Activated CD4-positive, alpha-beta T cell treated with anti-CD3 and anti-CD28 coated beads for 24 hours (primary cell): ENCODE data around the gene GAA.
"Not testable (repeated sequence)": the region's sequence is repeated elsewhere in the genome, so short reads cannot be mapped to it uniquely, and the experiment has no call there.

Source experiments
- DNase-seq, 2 donors: peaks; one replicate each; pipeline ENCODE4 v3.0.0-alpha.2; 2020; ENCODE audit warnings: low read depth in 2 of 2

Gene GAA

DNA sequence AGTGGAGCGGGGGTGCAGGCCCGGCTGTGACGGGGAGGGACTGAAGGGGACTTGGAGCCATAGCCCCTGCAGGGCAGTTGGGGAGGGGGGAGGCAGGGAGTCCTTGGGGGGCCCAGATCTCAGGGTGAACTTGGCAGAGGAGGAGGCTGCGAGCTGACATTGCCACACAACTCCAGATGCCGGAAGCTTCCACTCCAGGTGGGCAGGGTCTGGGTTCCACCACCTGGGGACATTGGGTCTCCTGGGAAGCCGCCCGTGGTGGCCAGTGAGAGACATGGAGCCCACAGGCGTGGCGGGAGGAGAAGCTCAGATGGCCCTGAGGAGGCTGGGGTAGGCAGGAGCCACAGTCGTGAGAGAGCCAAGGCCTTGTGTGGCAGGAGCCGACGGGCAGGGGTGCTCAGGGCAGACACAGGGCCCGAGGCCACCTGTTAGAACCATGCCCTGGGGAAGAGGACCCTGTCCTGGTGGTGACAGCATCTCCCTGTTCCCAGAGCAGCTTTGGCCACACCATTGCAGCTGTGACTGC, 18.2 kb upstream of the GAA start:
- DNase-seq, result no peak

DNA sequence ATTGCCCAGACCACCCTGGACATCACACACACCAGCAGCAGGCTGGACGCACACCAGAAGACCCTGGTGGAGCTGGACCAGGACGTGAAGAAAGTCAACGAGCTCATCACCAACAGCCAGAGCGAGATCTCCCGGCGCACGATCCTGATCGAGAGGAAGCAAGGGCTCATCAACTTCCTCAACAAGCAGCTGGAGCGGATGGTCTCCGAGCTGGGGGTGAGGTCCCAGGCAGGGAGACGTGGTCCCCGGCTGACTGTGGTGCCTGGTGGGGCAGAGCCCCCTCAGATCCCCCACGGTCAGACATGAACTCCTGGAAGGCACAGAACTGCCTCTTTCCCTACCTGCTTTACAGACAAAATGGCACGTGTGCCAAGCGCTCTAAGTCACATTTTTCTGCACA, 16.6 kb upstream of the GAA start:
- no peak for DNase-seq

- no peak for DNase-seq
Measured at GRCh38 chr17:80086081-80086480, 15.3 kb upstream of the GAA start.

DNA sequence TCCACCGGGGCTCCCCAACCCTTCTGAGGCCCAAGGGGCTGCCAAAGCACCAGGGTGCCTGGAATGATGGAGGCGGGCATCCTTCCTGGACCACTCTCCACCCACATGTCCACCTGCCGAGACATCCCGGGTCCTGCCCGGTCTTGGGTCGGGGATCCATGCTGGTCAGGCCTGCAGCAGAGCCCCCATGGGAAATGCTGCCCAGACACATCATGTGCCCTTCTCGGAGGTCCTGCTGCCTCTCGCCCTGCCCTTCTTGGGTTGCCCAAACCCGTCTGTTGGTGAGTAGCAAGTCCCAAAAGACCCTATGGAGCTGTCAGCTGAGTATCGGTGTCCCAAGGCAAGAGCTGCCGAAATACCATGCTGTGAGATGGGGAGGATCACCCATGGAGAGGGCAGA, 14.8 kb upstream of the GAA start:
- no peak for DNase-seq

DNA sequence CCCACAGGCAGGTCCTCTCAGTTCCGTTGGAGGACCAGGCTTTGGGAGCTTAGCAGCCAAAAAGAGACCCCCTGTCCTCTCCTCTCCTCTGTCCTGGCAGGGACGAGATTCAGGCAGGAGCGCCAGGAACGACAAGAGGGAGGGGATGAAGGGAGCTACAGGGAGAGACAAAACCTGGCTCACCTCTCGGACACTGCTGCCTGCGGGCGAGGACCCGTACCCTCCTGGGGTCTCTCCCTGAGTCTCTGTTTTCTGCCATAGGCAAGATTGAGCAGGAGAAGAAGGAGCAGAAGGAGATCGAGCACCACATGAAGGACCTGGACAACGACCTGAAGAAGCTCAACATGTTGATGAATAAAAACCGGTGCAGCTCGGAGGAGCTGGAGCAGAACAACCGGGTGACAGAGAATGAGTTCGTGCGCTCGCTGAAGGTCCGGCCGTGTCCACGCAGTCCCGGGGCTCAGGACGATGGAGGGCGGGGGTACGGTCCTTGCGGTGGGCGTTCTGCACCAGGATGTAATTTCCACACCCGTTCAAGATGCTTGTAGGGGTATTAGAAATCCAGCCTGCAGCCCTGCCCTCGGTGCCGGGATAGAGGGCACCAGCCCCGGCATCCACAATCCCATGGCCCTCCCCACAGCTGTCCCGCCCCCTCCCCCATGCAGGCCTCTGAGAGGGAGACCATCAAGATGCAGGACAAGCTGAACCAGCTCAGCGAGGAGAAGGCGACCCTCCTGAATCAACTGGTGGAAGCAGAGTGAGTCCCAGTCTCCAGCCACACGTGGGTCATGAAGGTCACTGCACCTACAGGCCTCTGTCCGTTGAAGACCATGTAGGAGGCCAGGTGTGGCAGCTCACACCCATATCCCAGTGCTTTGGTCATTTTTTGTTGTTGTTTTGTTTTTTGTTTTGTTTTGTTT, 13.8 kb upstream of the GAA start:
- DNase-seq, result no peak

DNA sequence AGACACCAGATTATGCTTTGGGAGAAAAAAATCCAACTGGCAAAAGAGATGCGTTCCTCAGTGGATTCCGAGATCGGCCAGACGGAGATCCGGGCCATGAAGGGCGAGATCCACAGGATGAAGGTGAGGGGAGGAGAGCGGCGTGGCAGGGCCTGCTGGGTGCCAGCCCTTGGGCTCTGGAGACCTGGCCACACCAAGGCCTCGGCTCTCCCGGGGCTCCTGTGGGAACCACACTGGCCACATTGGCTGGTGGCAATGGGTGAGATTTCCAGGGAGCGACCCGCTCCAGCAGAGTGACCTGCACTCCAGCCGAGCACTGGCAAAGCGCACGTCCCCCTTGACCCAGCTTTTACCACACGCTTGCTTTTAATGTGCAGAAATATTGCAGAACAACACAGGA, 11.6 kb upstream of the GAA start:
- no peak for DNase-seq

DNA sequence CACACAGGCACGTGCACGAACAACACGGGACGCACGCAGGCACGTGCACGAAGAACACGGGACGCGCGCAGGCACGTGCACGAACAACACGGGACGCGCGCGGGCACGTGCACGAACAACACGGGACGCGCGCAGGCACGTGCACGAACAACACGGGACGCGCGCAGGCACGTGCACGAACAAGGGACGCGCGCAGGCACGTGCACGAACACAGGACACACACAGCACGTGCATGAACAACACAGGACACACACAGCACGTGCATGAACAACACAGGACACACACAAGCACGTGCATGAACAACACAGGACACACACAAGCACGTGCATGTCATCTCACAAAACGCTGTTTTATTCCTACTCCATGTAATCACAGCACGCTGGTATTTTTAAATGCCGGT, 11.2 kb upstream of the GAA start:
- not testable (repeated sequence) for DNase-seq

GRCh38 chr17:80091376-80091775, 10.0 kb upstream of the GAA start:
- DNase-seq, result no peak

DNA sequence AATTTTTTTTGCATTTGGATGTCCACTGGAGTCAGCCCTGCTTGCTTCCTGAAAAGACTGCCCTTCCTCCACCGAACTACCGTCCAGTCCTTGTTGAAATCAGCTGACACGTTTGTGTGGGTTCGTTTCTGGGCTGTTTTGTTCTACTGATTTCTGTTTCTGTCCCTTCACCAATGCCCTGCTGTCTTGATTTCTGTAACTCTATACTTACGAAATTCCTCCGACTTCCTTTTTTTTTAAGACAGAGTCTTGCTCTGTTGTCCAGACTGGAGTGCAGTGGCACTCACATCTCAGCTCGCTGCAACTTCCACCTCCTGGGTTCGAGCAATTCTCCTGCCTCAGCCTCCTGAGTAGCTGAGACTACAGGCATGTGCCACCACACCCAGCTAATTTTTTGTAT, 8.4 kb upstream of the GAA start:
- DNase-seq, result no peak

DNA sequence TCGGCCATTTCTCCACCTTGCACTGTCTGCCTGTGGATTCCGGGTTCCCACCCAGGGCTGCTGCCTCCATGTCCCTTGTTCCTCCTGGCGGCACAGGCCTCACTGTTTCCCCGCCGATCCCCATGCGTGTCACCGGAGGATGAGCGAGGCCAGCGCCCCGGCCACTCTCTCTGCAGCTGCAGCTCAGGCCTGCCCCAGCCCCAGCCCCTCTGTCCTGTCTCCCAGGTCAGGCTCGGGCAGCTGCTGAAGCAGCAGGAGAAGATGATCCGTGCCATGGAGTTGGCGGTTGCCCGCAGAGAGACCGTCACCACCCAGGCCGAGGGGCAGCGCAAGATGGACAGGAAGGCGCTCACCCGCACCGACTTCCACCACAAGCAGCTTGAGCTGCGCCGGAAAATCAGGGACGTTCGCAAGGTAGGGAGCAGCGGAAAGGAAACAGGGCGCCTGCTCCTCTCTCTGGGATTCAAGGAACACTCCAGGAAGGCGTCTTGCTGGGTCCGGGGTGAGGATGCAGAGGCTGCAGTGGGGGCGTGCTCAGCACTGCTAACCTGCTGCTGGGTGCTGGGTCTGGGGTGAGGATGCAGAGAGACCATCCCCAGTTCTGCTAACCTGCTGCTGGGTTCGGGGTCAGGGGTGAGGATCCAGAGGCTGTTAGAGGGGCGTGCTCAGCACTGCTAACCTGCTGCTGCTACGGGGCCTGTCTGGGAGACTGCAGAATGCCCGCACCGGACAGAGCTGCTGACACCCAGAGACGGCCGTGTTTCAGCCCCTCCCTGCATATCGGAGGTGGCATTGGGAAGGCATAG, 6.1 kb upstream of the GAA start:
- no peak for DNase-seq

DNA sequence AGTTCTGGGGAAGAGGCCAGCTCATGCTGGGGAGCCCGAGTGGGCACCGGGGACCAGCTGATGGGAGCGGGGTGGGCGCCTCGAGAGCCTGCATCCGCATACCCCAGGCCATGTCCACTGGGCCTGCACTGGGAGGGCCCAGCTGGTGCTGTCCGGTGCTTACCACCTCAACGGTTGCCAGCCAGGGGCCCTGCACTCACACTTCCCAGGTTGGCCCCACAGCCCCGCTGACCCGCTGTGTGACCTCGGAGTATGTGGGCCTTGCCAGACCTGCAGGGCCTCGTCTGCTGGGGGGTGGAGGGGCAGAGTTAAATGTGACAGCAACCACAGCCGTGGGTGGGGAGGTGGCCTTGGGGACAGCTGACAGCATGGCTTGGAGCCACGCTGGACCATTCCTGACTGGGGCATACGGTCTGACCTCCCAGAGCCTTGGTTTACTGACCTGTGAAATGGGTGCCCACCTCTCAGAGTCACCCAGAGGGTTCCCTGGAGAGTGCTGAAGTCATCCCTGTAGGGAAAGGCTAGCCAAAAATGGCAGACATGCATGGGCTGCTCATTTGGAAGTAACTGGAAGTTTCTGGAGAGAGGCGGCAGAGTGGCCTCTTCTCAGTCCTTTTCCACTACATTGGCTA, 5.4 kb upstream of the GAA start:
- no peak for DNase-seq

DNA sequence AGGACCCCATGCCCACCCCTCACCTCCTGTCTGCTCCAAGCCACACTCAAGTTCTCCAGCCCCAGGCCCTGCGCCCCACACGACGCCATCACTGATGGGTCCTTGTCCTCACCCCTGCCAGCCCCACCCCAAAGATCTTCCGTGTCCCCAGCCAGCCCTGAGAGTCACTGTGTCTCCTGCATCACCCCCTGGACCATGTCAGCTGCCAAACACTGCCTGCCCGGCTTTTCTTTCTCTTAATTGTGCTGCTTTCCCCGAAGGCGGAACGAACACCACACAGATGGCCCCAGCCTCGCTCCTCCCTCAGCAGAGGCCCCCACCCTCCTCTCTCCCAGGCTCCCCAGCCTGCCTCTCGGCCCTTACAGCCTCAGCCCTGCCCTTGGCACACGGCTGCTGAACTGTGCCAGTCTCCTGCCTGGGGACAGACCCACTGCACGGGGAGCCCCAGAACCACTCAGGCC, 4.8 kb upstream of the GAA start:
- no peak for DNase-seq

DNA sequence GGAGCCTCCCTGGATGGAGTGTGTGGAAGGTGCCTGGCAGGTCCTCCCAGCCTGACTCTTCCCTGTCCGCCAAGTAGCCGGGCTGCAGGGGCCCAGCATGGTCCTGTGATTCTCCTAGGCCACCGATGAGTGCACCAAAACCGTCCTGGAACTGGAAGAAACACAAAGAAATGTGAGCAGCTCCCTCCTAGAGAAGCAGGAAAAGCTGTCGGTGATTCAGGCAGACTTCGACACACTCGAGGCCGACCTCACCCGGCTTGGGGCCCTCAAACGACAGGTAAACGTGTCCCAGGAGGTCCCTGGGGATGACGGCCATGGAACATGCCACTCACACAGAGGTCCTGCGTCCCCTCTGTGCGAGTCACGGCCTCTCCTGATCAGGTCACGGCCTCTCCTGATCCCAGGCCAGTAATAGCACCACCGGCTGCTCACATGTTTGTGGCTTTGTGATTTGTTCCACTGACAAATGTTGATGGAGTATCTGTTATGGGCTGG, 4.2 kb upstream of the GAA start:
- no peak for DNase-seq

- DNase-seq, result no peak
Measured at GRCh38 chr17:80097844-80098691, 3.3 kb upstream of the GAA start.

DNA sequence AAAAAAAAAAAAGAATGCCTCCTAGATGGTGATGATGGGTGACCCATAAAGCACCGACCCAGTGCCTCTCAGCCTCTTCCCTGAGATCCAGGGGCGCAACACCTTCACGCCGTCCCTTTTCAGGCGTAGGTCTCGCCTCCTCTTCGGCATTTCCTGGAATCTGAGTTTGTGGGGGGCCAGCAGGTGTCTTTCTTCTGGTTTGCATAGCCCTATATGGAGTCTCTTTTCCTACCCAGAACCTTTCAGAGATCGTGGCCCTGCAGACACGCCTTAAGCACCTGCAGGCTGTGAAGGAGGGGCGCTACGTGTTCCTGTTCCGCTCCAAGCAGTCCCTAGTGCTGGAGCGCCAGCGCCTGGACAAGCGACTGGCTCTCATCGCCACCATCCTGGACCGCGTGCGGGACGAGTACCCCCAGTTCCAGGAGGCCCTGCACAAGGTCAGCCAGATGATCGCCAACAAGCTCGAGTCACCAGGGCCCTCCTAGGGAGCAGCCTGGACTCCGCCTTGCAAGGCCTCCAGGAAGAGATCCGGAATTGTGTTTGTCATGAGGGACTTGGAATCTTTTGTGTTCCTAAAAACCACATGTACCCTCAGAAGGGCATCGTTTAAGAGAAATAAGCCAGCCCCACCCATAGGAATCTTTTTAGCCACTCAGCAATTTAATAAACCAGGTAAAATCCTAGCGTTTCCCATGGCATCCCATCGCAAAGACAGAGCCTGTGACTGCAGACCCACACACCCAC, 1.9 kb upstream of the GAA start:
- DNase-seq, result no peak

DNA sequence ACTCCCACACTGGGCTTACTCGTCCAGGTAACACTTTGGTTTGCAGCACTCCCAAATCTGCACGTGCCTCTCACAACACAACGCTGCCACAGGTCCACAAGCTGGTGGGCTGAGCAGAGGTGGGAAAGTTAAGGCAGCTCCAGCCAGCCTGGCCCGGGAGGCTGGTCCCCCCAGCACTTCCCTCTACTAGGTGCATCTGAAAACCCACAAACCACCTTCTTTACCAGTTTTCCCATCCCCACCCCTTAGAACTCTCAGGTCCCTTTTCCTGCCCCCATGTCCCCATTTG, 1.4 kb upstream of the GAA start:
- DNase-seq, result no peak

GRCh38 chr17:80101946-80102663, 724 bp downstream of the GAA start:
- no peak for DNase-seq

DNA sequence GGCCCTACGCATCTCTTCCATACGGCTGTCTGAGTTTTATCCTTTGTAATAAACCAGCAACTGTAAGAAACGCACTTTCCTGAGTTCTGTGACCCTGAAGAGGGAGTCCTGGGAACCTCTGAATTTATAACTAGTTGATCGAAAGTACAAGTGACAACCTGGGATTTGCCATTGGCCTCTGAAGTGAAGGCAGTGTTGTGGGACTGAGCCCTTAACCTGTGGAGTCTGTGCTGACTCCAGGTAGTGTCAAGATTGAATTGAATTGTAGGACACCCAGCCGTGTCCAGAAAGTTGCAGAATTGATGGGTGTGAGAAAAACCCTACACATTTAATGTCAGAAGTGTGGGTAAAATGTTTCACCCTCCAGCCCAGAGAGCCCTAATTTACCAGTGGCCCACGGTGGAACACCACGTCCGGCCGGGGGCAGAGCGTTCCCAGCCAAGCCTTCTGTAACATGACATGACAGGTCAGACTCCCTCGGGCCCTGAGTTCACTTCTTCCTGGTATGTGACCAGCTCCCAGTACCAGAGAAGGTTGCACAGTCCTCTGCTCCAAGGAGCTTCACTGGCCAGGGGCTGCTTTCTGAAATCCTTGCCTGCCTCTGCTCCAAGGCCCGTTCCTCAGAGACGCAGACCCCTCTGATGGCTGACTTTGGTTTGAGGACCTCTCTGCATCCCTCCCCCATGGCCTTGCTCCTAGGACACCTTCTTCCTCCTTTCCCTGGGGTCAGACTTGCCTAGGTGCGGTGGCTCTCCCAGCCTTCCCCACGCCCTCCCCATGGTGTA, 1.5 kb downstream of the GAA start:
- DNase-seq, result no peak

- no peak for DNase-seq
Measured at GRCh38 chr17:80103449-80104085, 2.2 kb downstream of the GAA start.
